Psoas muscle (tissue), 8 donors: ENCODE measurements around the gene TMEM98. TPM values are rescaled to one million over a fixed set of nuclear protein-coding genes. Genes with fewer than 3 reads are reported as not detected.

Experiments used
- ATAC-seq, 4 donors: fragments of 200-7000 bp; cut with Tn5 transposase; one replicate each; pipeline ENCODE4 v1.9.1; 2020; ENCODE audit warnings: moderate library complexity in 3 of 4, mild to moderate bottlenecking in 2 of 4
- DNase-seq, 2 donors: peaks; one replicate each; pipeline ENCODE4 v3.0.0-alpha.2; 2020
- H3K27ac ChIP-seq: fragments of 200-600 bp; one replicate; pipeline ENCODE4 v1.8.0; 2022
- H3K27me3 ChIP-seq, 3 donors: fragments of 200-600 bp in 1 of 3; one replicate each; pipeline versions ENCODE4 v1.6.1 to v1.8.0; 2013 to 2022; ENCODE audit warnings: low read length in 2 of 3, mild to moderate bottlenecking in 2 of 3, moderate library complexity in 1 of 3; ENCODE audit not compliant: insufficient read depth in 3 of 3
- H3K36me3 ChIP-seq, 2 donors: fragments of 200-600 bp in 1 of 2; one replicate each; pipeline versions ENCODE4 v1.6.1 to v1.8.0; 2013 to 2022; ENCODE audit warnings: low read depth in 1 of 2, mild to moderate bottlenecking in 1 of 2, moderate library complexity in 1 of 2; ENCODE audit not compliant: insufficient read depth in 1 of 2
- H3K4me1 ChIP-seq: fragments of 200-600 bp; one replicate; pipeline ENCODE4 v1.8.0; 2022
- H3K4me3 ChIP-seq: fragments of 200-600 bp; one replicate; pipeline ENCODE4 v1.8.0; 2022; ENCODE audit warnings: mild to moderate bottlenecking
- H3K9me3 ChIP-seq: fragments of 200-600 bp; one replicate; pipeline ENCODE4 v1.8.0; 2022
- WGBS, 3 donors: extraction: QIAGEN DNeasy Blood & Tissue Kit; methylation state at CpG; one replicate each; pipeline versions ENCODE4 v1.1.6 to v1.1.7; 2013; 5-methylcytosine and 5-hydroxymethylcytosine counted together
- intact Hi-C, 2 donors: fragments of 100-400 bp; cut with DNase I; formaldehyde crosslinking; loops; one replicate each; pipeline versions ENCODE4 v1.11.0 to v1.14.2; 2022
- polyA plus RNA-seq, 3 donors: library from polyadenylated mRNA; stranded (reverse); fragments of 200-250 nt; gene quantifications; one replicate each; pipeline ENCODE4 v1.2.3, GENCODE V29; 2013
- total RNA-seq, 4 donors: library from RNA; stranded (reverse); fragmentation: NEBNext Ultra II Directional in 2 of 4; extraction: Animal tissue kit (Norgen Biotek cat#: 25700) in 2 of 4; gene quantifications; one replicate each; pipeline versions ENCODE4 v1.2.1 to v1.2.4, GENCODE V29; 2021 to 2023
- TF ChIP-seq, protein P1 (sequence below): fragments of 200-600 bp; IDR thresholded peaks from one replicate; pipeline ENCODE4 v1.8.0; 2022; ENCODE audit warnings: antibody characterized with exemption
- donor health status: healthy with polysubstance abuse.
- donor health status: DM: no; HTN: no; CAD: no; lungs with moderate emphysema.
- donor health status: Bipolar disorder and iron deficiency.
- donor health status: healthy.
- donor health status: DM: yes; HTN: yes; CAD: no.
- donor health status: DM: no; HTN: no; CAD: no.
- donor health status: DM: no; HTN: no; CAD: no.
- donor health status: DM: yes; HTN: yes; CAD: no.

Gene TMEM98
- total and polyA plus RNA-seq, 7 donors = 1.4 to 5.7 (median 3.6) TPM

DNA sequence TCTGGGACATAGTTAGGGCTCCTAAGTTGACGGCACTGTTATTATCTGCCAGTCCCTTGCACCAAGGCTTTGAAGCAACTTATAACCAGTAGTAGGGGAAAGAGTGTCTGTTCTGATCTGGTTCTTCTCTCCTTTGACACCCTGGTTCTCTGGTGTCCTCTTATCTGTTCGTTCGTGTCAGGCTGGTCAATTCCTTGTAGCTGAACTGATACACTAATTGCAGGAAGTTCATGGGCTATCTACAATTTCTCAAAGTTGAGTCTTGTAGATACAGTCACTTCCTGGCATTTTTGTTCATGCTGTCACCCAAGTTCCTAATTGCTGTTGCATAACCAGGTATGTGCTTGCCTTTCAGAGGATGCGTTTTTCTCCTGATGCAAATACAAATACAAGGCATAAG lies 33.7 kb upstream of the TMEM98 start:
- TF ChIP-seq, protein P1, sequence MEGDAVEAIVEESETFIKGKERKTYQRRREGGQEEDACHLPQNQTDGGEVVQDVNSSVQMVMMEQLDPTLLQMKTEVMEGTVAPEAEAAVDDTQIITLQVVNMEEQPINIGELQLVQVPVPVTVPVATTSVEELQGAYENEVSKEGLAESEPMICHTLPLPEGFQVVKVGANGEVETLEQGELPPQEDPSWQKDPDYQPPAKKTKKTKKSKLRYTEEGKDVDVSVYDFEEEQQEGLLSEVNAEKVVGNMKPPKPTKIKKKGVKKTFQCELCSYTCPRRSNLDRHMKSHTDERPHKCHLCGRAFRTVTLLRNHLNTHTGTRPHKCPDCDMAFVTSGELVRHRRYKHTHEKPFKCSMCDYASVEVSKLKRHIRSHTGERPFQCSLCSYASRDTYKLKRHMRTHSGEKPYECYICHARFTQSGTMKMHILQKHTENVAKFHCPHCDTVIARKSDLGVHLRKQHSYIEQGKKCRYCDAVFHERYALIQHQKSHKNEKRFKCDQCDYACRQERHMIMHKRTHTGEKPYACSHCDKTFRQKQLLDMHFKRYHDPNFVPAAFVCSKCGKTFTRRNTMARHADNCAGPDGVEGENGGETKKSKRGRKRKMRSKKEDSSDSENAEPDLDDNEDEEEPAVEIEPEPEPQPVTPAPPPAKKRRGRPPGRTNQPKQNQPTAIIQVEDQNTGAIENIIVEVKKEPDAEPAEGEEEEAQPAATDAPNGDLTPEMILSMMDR = no peak
- no peaks in the 10 kb centered on the region for H3K27me3 ChIP-seq
- DNase-seq = no peak
- ATAC-seq = no peak
- no peaks in the 10 kb centered on the region for H3K36me3 ChIP-seq
- H3K27ac ChIP-seq = no peak overlapping the region
- H3K4me1 ChIP-seq = no peaks in the 10 kb centered on the region
- H3K4me3 ChIP-seq = no peak overlapping the region
- intact Hi-C loops = no loop called here
- no peaks in the 10 kb centered on the region for H3K9me3 ChIP-seq
- WGBS, 3 donors = 73 to 80% (median 76%) methylated on average over 4 of the region's 4 CpGs

DNA sequence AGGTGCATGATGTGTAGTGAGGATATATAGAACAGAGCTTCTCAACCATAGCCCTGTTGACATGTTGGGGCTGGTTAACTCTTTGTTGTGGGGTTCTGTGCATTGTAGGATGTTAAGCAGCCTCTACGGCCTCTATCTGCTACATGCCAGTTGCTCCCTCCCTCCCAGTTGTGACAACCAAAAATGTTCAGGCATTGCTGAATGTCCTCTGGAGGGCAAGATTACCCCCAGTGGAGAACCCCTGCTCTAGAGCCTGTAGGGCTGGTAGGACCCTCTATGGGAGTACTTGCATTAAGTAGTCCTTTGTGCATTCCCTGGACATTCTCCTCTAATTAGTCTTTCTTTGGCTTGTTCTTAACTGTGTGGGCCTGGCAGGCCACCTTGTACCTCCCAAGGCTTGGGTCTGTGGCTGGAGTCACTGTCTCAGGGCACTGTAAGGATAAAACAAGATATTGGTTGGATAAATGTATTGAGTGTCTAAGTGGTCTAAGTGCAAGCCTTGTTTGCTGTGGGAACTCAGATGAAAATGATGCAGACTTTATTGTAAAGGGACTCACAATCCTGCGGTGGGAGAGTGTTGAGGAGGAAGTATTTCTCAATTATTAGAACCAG lies 31.2 kb upstream of the TMEM98 start:
- 76 to 89% (median 84%) methylated on average over 2 of the region's 2 CpGs for WGBS, 3 donors
- no peaks in the 10 kb centered on the region for H3K36me3 ChIP-seq
- no peak for ATAC-seq
- H3K4me1 ChIP-seq = no peaks in the 10 kb centered on the region
- no peak for DNase-seq
- intact Hi-C loops = loop anchor here in 1 of 2 donors (5.0 kb wide), 1 partner anchor 51 kb away; no protein-coding TSS in a partner anchor
- no peak overlapping the region for H3K4me3 ChIP-seq
- H3K9me3 ChIP-seq = no peaks in the 10 kb centered on the region
- H3K27me3 ChIP-seq = no peaks in the 10 kb centered on the region
- no peak overlapping the region for H3K27ac ChIP-seq
- TF ChIP-seq, protein P1 = no peak

DNA sequence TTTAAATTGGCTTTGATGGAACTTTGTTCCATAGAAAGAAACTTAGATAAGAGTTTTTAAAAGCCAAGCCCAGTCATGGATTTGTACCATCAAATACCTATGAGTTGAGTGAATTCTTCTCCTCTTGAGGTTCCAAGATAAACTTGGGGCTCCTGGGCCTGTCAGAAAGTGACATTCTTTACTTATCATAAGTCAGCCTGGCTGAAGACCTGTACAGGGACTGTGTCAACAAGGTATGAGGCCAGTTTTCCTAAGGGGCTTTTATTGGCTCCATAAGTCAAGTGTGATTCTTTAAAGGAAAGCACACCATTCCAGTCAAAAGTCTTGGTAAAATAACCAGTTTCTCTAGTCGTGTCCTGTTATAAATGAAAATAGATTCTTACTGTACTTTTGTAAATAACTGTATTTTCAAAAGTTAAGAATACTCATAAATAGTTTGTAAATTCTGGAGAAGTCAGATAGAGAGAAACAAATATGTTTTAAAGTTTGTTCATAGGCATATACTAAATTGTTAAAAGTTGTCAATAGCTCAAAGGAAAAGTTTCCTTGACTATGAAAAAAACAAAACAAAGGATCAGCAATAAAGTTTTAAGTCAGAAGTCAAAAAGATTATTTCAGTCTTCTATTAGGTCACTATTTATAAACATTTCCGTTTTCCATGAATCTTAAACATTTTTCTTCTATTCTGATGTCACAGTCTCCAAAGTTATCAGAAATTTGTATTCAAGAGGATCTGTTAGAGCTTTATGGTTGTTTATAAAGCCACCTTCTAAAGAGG lies 28.5 kb upstream of the TMEM98 start:
- TF ChIP-seq, protein P1 = no peak
- ATAC-seq = no peak
- WGBS, 3 donors = 67 to 77% (median 73%) methylated on average over 2 of the region's 2 CpGs
- DNase-seq = no peak
- H3K4me1 ChIP-seq = no peaks in the 10 kb centered on the region
- H3K4me3 ChIP-seq = no peak overlapping the region
- H3K27me3 ChIP-seq = peaks cover 0 to 4% (median 0%) of the 10 kb centered on the region in 3 donors
- H3K9me3 ChIP-seq = no peaks in the 10 kb centered on the region
- intact Hi-C loops = loop anchor here in 1 of 2 donors (5.0 kb wide), 1 partner anchor 48 kb away; no protein-coding TSS in a partner anchor
- no peak overlapping the region for H3K27ac ChIP-seq
- no peaks in the 10 kb centered on the region for H3K36me3 ChIP-seq

DNA sequence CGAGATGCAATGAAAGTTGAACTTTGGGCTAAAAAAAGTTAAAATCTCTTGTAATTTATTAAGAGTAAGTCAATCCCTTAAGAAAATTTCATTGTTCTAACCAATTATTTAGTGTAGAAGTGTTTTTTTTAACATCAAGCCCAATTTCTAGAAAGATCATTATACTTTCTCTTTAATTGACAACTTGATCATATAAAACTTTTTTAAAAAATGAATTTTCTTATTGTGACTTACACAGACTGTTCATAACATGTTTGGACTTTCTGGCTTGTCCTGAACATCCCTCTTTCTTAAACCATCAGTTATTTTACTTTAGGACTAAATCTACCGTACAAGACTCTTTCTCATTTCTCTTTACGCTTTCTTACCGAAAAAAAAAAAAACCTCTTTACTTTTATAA lies 26.2 kb upstream of the TMEM98 start:
- Histone ChIP-seq H3K4me3 (no peak overlapping the region), H3K36me3 (no peaks in the 10 kb centered on the region), H3K9me3 (no peaks in the 10 kb centered on the region), H3K27ac (no peak overlapping the region), H3K27me3 (peaks cover 0 to 4% (median 0%) of the 10 kb centered on the region in 3 donors), H3K4me1 (no peaks in the 10 kb centered on the region)
- no peak for DNase-seq
- intact Hi-C loops = no loop called here
- no peak for ATAC-seq
- TF ChIP-seq, protein P1 = no peak
- 95 to 98% (median 97%) methylated on average over 4 of the region's 4 CpGs for WGBS, 3 donors
